ENCODE measurements around the gene CCL18. TPM values are rescaled to one million over a fixed set of nuclear protein-coding genes. Genes with fewer than 3 reads are reported as not detected.

CCL18 gene
- total and polyA plus RNA-seq, 5 experiments from 2014 or later, result not detected

Other genes starting within 250 kb of the CCL18 start
- gene HEATR9, start 195.4 kb upstream of the CCL18 start, total RNA-seq, result 1 to 10 TPM; 1.2 TPM
- gene HEATR9, start 195.4 kb upstream of the CCL18 start, polyA plus RNA-seq, result under 1 TPM in 1 of 3 donors, not detected in 2; 0.07 TPM
- gene CCL5, start 183.9 kb upstream of the CCL18 start, total RNA-seq, result 10 to 100 TPM; 84.3 to 87.4 TPM
- gene CCL5, start 183.9 kb upstream of the CCL18 start, polyA plus RNA-seq, result 1,000 to 10,000 TPM in 1 of 3 donors, 10 to 100 TPM in 2; 41.5 to 1,286 (median 63.8) TPM
- under 1 TPM in 1 of 2 experiments, not detected in 1; 0.41 TPM for gene RDM1, start 133.5 kb upstream of the CCL18 start, total RNA-seq
- 1 to 10 TPM in 1 of 3 donors, under 1 TPM in 1, not detected in 1; 0.32 to 2.7 TPM for gene RDM1, start 133.5 kb upstream of the CCL18 start, polyA plus RNA-seq
- not detected for gene LYZL6, start 120.6 kb upstream of the CCL18 start, total RNA-seq
- not detected for gene LYZL6, start 120.6 kb upstream of the CCL18 start, polyA plus RNA-seq
- gene CCL16, start 82.8 kb upstream of the CCL18 start, total RNA-seq, result not detected
- not detected for gene CCL16, start 82.8 kb upstream of the CCL18 start, polyA plus RNA-seq
- gene CCL14, start 77.5 kb upstream of the CCL18 start, total RNA-seq, result not detected
- not detected for gene CCL14, start 77.5 kb upstream of the CCL18 start, polyA plus RNA-seq
- gene CCL15, start 62.7 kb upstream of the CCL18 start, total RNA-seq, result not detected
- not detected for gene CCL15, start 62.7 kb upstream of the CCL18 start, polyA plus RNA-seq
- gene CCL23, start 46.3 kb upstream of the CCL18 start, total RNA-seq, result not detected
- gene CCL23, start 46.3 kb upstream of the CCL18 start, polyA plus RNA-seq, result not detected
- gene CCL3, start 25.9 kb downstream of the CCL18 start, total RNA-seq, result 1 to 10 TPM; 1.6 to 2.6 TPM
- gene CCL3, start 25.9 kb downstream of the CCL18 start, polyA plus RNA-seq, result 10 to 100 TPM in 1 of 3 donors, not detected in 2; 10.9 TPM
- 1 to 10 TPM; 2.9 to 4.3 TPM for gene CCL4, start 39.6 kb downstream of the CCL18 start, total RNA-seq
- gene CCL4, start 39.6 kb downstream of the CCL18 start, polyA plus RNA-seq, result 100 to 1,000 TPM in 1 of 3 donors, 1 to 10 TPM in 2; 2.9 to 219 (median 3.9) TPM
- 10 to 100 TPM; 13.4 to 15.3 TPM for gene TBC1D3B, start 112.4 kb downstream of the CCL18 start, total RNA-seq
- gene TBC1D3B, start 112.4 kb downstream of the CCL18 start, polyA plus RNA-seq, result not detected
- gene CCL3L1, start 132.5 kb downstream of the CCL18 start, total RNA-seq, result 1 to 10 TPM in 1 of 2 experiments, under 1 TPM in 1; 0.77 to 3.0 TPM
- gene CCL3L1, start 132.5 kb downstream of the CCL18 start, polyA plus RNA-seq, result 10 to 100 TPM in 1 of 3 donors, not detected in 2; 34.9 TPM
- 1 to 10 TPM; 1.5 to 2.1 TPM for gene CCL4L2, start 146.8 kb downstream of the CCL18 start, total RNA-seq
- 10 to 100 TPM in 1 of 3 donors, under 1 TPM in 1, not detected in 1; 0.59 to 58.5 TPM for gene CCL4L2, start 146.8 kb downstream of the CCL18 start, polyA plus RNA-seq
- gene TBC1D3I, start 200.3 kb downstream of the CCL18 start, total RNA-seq, result 1 to 10 TPM in 1 of 2 experiments, under 1 TPM in 1; 0.47 to 1.4 TPM
- under 1 TPM in 1 of 3 donors, not detected in 2; 0.09 TPM for gene TBC1D3I, start 200.3 kb downstream of the CCL18 start, polyA plus RNA-seq